Epithelial cell of umbilical artery (primary cell): ENCODE data around the gene EML1. TPM values are rescaled to one million over a fixed set of nuclear protein-coding genes. Genes with fewer than 3 reads are reported as not detected.

ENCODE experiments used
- total RNA-seq: library from RNA; depleted of rRNA; stranded (reverse); fragments of >200 nt; gene quantifications from 2 replicates; pipeline ENCODE4 v1.2.3, GENCODE V29; 2014

The EML1 gene
- total RNA-seq = 66.9 and 90.0 TPM in 2 replicates

GRCh38 chr14:99793213-99794150, at the start of gene EML1:
Gene EML1 (plus strand): TSS chr14:99793413. CDS start chr14:99793477, 64 bp downstream.

Other genes with a start within 250 kb of the EML1 start
- gene CCDC85C, start 189.2 kb upstream of the EML1 start, total RNA-seq = 15.9 and 22.3 TPM in 2 replicates
- gene HHIPL1, start 148.3 kb upstream of the EML1 start, total RNA-seq = 2.6 and 4.4 TPM in 2 replicates
- gene CYP46A1, start 109.1 kb upstream of the EML1 start, total RNA-seq = under 0.01 TPM in 1 of 2 replicates, not detected in the other